ENCODE results near the gene C9orf153. TPM values are rescaled to one million over a fixed set of nuclear protein-coding genes. Genes with fewer than 3 reads are reported as not detected.

C9orf153 gene
- total RNA-seq, 3 donors from 2014 or later, result 0.35 TPM; not detected in 2

DNA sequence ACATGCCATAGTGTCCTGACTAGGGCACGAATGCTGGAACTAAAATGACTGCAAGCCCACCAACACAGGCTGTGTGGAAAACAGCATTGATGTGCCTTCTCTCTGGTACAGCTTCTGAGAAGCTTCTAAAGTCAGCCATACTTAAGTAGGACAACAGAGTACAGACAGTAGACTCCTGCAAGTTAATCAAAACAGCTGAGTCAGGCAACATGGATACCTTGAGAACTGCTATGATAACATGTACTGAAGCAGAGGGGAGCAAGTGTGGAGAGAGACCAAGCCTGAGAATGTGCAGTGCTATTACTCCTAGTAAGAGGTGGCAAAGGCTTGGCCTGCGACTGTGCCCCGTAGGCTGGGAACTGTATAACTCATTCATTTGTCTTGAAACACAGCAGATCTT lies 20.4 kb upstream of the C9orf153 start:
- no peak overlapping the region for H3K4me3 ChIP-seq
- no peaks in the 10 kb centered on the region for H3K9me3 ChIP-seq
- TF ChIP-seq, protein P1, sequence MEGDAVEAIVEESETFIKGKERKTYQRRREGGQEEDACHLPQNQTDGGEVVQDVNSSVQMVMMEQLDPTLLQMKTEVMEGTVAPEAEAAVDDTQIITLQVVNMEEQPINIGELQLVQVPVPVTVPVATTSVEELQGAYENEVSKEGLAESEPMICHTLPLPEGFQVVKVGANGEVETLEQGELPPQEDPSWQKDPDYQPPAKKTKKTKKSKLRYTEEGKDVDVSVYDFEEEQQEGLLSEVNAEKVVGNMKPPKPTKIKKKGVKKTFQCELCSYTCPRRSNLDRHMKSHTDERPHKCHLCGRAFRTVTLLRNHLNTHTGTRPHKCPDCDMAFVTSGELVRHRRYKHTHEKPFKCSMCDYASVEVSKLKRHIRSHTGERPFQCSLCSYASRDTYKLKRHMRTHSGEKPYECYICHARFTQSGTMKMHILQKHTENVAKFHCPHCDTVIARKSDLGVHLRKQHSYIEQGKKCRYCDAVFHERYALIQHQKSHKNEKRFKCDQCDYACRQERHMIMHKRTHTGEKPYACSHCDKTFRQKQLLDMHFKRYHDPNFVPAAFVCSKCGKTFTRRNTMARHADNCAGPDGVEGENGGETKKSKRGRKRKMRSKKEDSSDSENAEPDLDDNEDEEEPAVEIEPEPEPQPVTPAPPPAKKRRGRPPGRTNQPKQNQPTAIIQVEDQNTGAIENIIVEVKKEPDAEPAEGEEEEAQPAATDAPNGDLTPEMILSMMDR (IDR thresholded peaks at IDR 0.05), result no peak
- DNase-seq (no peak), ATAC-seq (no peak)
- H3K4me1 ChIP-seq (ENCODE audit: low read depth), result peaks cover 16% of the 10 kb centered on the region
- intact Hi-C loops (cut with DNase I, micrococcal nuclease), result loop anchor here in 1 of 2 donors (5.0 kb wide), 1 partner anchor 78 kb away; no protein-coding TSS in a partner anchor
- no peaks in the 10 kb centered on the region for H3K36me3 ChIP-seq (ENCODE audit: low read depth)

DNA sequence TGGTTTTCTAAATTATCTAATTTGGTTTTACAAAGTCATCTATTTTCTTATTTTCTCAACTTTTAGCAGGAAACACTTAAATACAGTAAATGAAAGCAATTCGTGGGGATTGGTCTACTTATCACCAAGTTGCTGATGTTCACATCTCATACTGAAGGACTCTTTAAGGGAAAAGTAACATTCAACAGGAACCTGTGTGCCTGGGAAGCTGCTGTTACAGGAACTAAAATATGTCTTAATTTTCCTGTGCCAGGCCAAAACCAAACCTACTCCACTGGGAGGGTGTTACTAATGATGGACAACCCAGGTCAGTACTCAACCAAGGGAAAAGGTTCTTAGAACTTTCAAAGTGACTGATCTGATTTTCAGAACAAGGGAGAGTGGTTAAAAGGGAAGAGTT lies 17.6 kb upstream of the C9orf153 start:
- Histone ChIP-seq H3K4me1 (ENCODE audit: low read depth) (peaks cover 13% of the 10 kb centered on the region), H3K9me3 (no peaks in the 10 kb centered on the region), H3K36me3 (ENCODE audit: low read depth) (no peaks in the 10 kb centered on the region), H3K4me3 (no peak overlapping the region)
- ATAC-seq (no peak), DNase-seq (no peak)
- intact Hi-C loops (cut with DNase I, micrococcal nuclease), result no loop called here
- TF ChIP-seq, protein P1 (IDR thresholded peaks at IDR 0.05), result no peak

GRCh38 chr9:86275962-86276361 lies 16.5 kb upstream of the C9orf153 start:
- intact Hi-C loops (cut with DNase I, micrococcal nuclease), result no loop called here
- TF ChIP-seq, protein P1 (IDR thresholded peaks at IDR 0.05), result no peak
- H3K4me3 ChIP-seq, result no peak overlapping the region
- H3K36me3 ChIP-seq (ENCODE audit: low read depth), result no peaks in the 10 kb centered on the region
- DNase-seq (no peak), ATAC-seq (no peak)
- H3K9me3 ChIP-seq, result no peaks in the 10 kb centered on the region
- H3K4me1 ChIP-seq (ENCODE audit: low read depth), result peaks cover 8% of the 10 kb centered on the region

GRCh38 chr9:86274821-86275643 lies 15.6 kb upstream of the C9orf153 start:
- peaks cover 3% of the 10 kb centered on the region for H3K4me1 ChIP-seq (ENCODE audit: low read depth)
- TF ChIP-seq, protein P1 (IDR thresholded peaks at IDR 0.05), result no peak
- ATAC-seq (no peak), DNase-seq (no peak)
- no peaks in the 10 kb centered on the region for H3K9me3 ChIP-seq
- intact Hi-C loops (cut with DNase I, micrococcal nuclease), result no loop called here
- no peaks in the 10 kb centered on the region for H3K36me3 ChIP-seq (ENCODE audit: low read depth)
- H3K4me3 ChIP-seq, result no peak overlapping the region

- H3K4me1 ChIP-seq (ENCODE audit: low read depth), result no peaks in the 10 kb centered on the region
- DNase-seq (peak in 1 of 3 donors; percentile 16), ATAC-seq (peak; percentile 87)
- no peaks in the 10 kb centered on the region for H3K36me3 ChIP-seq (ENCODE audit: low read depth)
- H3K4me3 ChIP-seq, result no peak overlapping the region
- intact Hi-C loops (cut with DNase I, micrococcal nuclease), result no loop called here
- TF ChIP-seq, protein P1 (IDR thresholded peaks at IDR 0.05), result no peak
- H3K9me3 ChIP-seq, result no peaks in the 10 kb centered on the region
Measured at GRCh38 chr9:86272221-86272620, 12.8 kb upstream of the C9orf153 start.
